Lung microvascular endothelial cell (primary cell): Measurements from ENCODE around the gene OR6B2. TPM values are rescaled to one million over a fixed set of nuclear protein-coding genes. Genes with fewer than 3 reads are reported as not detected.
A peak's percentile ranks its signal among the peaks of the same experiment; 100 is the strongest.

Source experiments
- DNase-seq, 2 donors: peaks; one replicate each; pipeline versions ENCODE4 v3.0.0 to v3.0.0-alpha.2; 2010; ENCODE audit warnings: low read depth in 2 of 2
- total RNA-seq: library from RNA; depleted of rRNA; stranded (reverse); fragments of >200 nt; gene quantifications from 2 replicates; pipeline ENCODE4 v1.2.1, GENCODE V29; 2014

The OR6B2 gene
- total RNA-seq, 1 donor from 2014 or later, result not detected

DNA sequence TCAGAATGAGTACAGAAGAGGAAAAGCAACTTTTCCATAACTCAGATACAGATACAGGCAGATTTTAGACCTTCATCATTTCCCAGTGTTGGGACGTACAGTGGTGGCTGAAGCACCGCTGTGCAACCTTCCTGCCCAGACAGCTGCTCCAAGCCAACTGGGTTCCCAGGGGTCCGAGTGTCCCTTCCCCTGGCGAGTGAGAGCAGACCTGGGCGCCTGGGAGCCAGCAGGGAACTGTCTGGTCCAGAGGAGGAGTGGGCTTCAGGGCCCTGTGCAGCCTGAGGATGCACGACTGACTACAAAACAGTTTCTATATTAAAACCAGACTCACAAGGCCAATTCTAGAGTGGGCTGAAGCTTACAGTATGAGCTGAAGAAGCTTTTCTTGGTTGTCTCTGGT lies 11.1 kb upstream of the OR6B2 start:
- no peak for DNase-seq

DNA sequence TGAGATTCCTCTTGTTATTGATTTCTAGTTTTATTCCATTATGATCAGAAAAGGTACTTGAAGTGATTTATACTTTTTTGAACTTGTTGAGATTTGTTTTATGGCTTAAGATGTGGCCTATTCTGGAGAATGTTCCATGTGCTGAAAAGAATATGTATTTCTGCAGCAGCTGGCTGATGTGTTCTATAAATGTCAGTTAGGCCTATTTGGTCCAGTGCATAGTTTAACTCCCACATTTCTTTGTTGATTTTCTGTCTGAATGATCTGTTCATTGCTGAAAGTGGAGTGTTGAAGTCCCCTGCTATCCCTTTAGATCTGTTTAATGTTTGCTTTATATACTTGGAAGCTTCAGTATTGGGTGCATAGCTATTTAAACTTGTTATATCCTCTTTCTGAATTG lies 7.1 kb upstream of the OR6B2 start:
- no peak for DNase-seq

GRCh38 chr2:240033330-240033678 lies 3.1 kb upstream of the OR6B2 start:
- DNase-seq, result no peak

DNA sequence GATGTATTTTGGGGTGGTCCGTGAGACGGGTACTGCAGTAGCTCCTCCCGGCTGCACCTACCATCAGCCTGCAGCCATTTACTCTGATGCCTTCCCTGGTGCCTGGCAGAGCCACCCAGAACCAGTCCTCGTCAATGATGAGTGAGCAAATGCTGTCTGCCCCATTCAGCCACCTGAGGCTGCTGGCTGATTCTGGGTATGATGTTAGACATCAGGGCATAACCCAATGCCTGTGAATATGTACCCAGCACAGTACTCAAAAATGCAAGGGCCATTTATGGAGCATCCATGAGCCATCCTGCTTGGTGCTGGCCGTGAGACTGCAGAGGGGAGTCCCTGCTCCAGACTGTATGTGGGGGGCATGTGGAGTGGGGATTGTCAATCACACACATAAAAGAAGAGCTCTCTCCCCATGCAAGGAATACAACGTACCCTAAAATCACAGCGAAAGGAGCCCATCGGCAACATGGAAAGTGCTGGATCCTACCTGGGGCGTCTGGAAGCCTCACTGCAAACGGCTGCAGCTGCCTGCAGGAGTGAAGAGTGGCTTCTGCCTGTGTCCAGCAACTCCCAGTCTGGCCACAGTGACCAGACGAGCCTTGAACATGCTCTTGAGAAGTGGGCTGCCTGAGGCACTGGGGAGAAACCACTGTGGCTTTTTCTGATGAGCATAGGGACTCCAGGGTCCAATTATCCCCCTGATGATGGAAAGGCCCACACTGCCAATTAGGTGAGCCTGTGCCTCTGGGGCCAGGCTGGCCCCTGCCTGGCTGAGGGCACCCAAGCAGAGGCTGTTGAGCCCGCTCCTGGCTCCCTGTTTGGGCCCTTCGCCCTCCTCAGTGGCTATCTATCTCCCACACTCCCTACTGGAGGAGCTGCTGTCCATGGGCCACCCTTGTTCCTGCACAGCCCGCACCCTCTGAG lies 2.4 kb upstream of the OR6B2 start:
- no peak for DNase-seq

- peak; percentile 14 to 30 for DNase-seq
These were observed 5.5 kb downstream of the OR6B2 start for GRCh38 chr2:240024766-240025165.

GRCh38 chr2:240023792-240024191 lies 6.4 kb downstream of the OR6B2 start:
- DNase-seq, result no peak

GRCh38 chr2:240021488-240022104 lies 8.6 kb downstream of the OR6B2 start:
- peak; percentile 69 to 81 for DNase-seq

DNA sequence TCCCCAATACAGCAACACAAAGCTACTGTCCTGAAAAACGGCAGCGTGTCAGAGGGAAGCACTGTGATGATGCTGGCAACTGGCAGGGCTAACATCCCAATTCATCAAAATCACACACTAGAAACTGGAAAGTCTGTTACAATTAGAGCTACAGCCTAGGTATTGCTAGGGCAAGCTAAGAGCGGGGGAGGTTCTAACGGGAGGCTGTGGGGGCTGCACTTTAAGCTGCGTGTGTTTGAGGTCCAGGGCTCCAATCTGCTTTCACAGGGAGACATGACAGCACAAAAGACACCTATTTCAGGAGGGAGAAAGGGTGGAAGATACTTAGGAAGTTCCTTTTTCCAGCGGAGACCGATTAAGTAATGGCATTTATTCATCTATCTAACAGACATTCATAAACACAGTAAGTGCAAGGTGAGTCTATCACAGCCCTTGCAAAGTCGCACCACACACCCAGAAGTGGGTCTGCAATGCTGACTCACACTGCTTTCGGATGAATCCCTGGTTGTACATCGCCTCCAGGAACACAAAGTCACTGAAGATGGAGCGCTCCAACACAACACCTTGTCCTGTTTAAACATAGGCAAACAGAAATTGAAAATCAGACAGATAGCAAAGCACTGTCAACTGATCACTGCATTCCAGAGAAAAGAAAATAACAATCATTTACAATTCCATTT lies 12.0 kb downstream of the OR6B2 start:
- no peak for DNase-seq

DNA sequence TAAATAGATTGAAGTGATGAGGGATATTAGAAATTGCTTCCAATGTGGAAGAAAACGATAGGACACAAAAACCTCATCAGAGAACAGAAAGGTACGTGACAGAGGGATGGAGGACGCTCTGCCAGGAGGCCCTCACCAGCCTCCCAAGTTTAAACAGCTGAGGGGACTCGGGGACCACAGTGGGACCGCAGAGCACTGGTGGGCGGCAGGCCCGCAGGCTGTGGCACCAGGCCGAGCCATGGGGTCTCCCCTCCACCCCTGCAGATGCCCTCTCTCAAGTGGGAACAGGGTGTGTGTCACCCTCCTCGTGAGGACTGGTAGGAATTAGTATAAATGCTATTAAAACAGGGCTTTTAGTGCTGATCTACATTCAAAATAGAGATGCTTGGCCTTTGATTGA lies 15.9 kb downstream of the OR6B2 start:
- no peak for DNase-seq

GRCh38 chr2:240013343-240013742 lies 16.9 kb downstream of the OR6B2 start:
- DNase-seq, result peak in 1 of 2 donors; percentile 35

DNA sequence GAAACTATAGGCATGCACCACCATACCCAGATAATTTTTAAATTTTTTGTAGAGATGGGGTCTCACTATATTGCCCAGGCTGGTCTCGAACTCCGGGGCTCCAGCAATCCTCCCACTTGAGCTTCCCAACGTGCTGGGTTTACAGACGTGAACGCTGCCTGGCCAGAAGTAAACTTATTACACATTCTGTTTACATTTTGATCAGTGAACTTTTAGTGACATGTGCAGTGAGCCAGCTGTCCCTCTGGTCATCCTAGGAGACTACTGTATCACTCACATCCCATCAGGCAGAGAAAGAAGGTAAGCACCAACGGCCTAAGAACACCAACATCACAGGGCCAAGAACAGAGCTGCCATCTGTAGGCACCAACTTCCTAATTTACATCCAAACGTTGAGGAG lies 27.2 kb downstream of the OR6B2 start:
- no peak for DNase-seq

- DNase-seq, result no peak
These were observed 29.6 kb downstream of the OR6B2 start for GRCh38 chr2:240000671-240001070.

- no peak for DNase-seq
These were observed 32.4 kb downstream of the OR6B2 start for GRCh38 chr2:239997686-239998409.

- no peak for DNase-seq
These were observed 36.1 kb downstream of the OR6B2 start for GRCh38 chr2:239994086-239994485.

- no peak for DNase-seq
These were observed 36.9 kb downstream of the OR6B2 start for GRCh38 chr2:239993291-239993690.

DNA sequence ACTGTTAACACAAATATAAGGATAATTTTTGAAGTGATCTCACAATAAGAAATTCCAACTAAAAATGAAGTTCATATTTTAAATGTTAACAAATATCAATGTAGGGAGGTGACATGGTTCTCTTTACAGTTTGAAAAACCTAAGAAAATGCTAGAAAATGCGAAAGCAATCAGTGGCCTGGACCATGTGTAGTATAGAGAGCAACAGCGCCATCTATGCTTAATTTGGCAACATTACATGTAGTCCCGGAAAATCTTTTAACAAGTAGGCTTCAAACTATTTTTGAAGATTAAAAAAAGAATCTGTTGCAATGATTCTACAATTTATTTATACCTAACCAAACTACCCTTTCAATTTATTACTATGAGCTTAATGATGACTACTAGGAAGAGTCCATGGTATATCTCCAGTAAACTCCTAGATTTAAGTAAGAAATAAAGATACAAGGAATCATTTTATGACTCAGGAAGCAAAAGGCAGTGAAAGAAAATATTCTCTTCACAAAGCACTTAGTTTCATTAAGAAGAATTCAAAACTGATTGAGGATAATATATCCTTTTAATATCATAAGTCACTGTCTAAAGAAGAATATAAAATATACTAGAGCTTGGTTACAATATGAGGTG lies 38.4 kb downstream of the OR6B2 start:
- DNase-seq, result peak; percentile 68 to 83

- DNase-seq, result peak in 1 of 2 donors; percentile 63
These were observed 39.3 kb downstream of the OR6B2 start for GRCh38 chr2:239990966-239991365.

DNA sequence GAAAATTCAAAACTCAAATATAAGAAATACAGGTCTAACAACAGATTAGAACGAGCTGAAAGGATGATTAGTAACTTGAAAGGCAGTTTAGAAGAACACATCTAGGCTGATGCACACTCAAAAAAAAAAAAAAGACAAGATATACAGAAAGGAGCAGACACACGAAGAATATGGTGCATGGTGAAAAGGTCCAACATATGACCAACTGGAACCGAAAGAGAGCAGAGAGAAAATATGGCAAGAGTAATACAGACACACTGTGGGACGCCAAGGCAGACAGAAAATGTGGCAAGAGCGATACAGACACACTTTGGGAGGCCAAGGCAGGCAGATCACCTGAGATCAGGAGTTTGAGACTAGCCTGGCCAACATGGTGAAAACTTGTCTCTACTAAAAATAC lies 44.9 kb downstream of the OR6B2 start:
- DNase-seq, result peak in 1 of 2 donors; percentile 20

DNA sequence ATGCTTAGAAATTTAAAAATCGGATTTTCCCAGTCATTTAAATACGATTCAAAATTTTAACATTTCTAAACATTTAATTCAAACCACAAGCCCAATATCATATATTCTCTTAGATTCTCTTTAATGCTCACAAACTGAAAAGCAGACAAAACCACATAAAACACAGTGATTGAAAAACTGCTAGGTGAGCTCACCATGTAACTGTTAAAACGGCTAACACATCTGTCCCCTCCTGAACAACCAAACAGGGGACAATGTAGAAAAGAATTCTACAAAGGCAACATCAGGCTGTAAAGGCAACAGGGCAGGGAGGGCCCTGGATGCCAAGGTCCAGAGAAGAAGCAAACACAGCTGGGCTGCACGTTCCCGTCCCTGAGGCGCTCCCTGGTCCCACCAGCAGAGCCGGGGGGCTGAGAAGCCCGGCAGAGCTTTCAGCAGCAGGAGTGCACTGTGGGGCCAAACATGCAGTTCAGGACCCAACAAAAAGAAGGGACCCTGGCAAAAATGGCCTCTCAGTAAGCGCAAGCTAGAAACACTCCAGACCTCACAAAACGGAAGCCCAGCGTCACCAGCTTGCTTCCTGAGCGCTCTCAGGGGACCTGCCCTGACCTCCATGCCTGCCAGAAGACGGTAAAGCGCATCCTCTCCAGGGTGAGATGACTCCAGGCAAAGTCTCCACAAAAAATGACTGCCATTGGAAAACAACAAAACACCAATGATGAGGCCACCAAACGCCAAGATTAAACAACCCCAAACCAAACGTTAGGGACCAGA lies 45.6 kb downstream of the OR6B2 start:
- no peak for DNase-seq

DNA sequence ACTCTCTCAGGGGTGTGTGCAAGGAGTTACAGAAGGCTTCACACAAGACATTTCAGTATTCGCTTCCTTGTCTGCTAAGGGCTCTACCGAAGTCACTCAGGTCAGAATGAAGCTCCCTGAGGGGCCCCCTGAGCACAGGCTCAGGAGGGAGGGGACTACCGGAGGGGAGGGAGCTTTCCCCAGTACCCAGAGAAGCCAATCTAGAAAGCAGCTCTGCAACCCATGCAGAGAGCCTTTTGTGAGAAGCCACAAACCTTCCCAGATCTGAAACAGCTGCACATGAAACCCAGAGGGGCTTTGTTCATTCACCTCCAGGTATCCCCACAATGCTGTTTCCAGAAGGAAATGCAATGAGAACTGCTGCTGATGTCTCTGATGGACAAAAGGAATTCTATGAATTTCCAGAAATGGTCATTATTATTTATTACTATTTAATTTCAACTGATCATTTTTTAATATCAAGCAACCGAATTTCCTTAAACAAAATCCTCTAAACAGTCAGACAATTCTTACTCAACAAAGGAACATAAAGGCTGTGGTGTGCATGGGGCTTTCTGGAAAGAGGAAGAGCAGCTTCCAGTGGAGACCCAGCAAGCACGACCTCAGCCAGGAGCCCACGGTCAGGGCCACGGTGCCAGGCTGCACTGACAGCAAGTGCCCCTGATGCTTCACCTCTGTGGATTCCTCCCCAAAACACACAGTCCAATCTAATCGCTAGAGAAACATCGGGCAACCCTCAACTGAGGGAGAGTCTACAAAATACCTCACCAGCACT lies 47.0 kb downstream of the OR6B2 start:
- no peak for DNase-seq
